HCT116 (cell line): ENCODE results near the gene WWOX. TPM values are rescaled to one million over a fixed set of nuclear protein-coding genes. Genes with fewer than 3 reads are reported as not detected.

Experiments
- ATAC-seq: fragments of 200-7000 bp; cut with Tn5 transposase; 2 replicates; pipeline ENCODE4 v1.9.1; 2020; ENCODE audit warnings: mild to moderate bottlenecking, moderate library complexity
- BruUV-seq: library from RNA; stranded (reverse); fragments of 400-500 nt; replicated peaks from 2 replicates; lab custom pipeline; 2021; lab: Mats Ljungman, UMichigan
- CTCF ChIA-PET: fragments of 300-600 bp; sonication (Branson Sonifier 250); formaldehyde crosslinking; loops from one replicate; lab custom pipeline; 2021; ENCODE audit warnings: antibody characterized with exemption; lab: Charles Lee
- POLR2A ChIA-PET: fragments of 300-600, 350-600 bp; sonication (Branson Sonifier 250); formaldehyde crosslinking; loops from one replicate; lab custom pipeline; 2021; ENCODE audit warnings: antibody characterized with exemption; lab: Charles Lee
- RAD21 ChIA-PET, 2 experiments: fragments of 300-600 bp; sonication (Branson Sonifier 250); formaldehyde crosslinking; loops; one replicate each; lab custom pipeline; 2023; ENCODE audit warnings: low total read pairs in 2 of 2; ENCODE audit not compliant: uncharacterized antibody in 2 of 2, unreplicated experiment in 2 of 2, low non-redundant PET in 1 of 2; lab: Charles Lee
- DNase-seq: peaks from one replicate; pipeline ENCODE4 v3.0.0-alpha.2; 2010; ENCODE audit warnings: low read depth, low spot score
- H2AFZ ChIP-seq: fragments of 200-600 bp; shearing (Covaris generic), sonication (generic); 2 replicates; pipeline ENCODE4 v1.6.1; 2017; ENCODE audit warnings: low read depth, mixed run types, mixed read lengths, antibody characterized with exemption, low read length; ENCODE audit not compliant: poor library complexity, severe bottlenecking
- H3K27ac ChIP-seq: 2 replicates; pipeline ENCODE4 v1.5.1; 2012; ENCODE audit warnings: low read depth, low read length
- H3K27me3 ChIP-seq: fragments of 200-600 bp; sonication (generic); 2 replicates; pipeline ENCODE4 v1.6.1; 2016; ENCODE audit warnings: mixed run types, low read length, mixed read lengths; ENCODE audit not compliant: insufficient read depth
- H3K36me3 ChIP-seq, 2 experiments: fragments of 200-500 bp in 1 of 2; fragments of 200-600 bp in 1 of 2; sonication (Bioruptor generic) in 1 of 2; sonication (generic) in 1 of 2; 2 replicates each; pipeline versions ENCODE4 v1.5.1 to v1.6.1; 2014 to 2016; ENCODE audit warnings: low read length in 2 of 2, inconsistent platforms in 1 of 2, mixed read lengths in 1 of 2, mixed run types in 1 of 2; ENCODE audit not compliant: insufficient read depth in 2 of 2, control insufficient read depth in 1 of 2
- H3K4me1 ChIP-seq, 2 experiments: fragments of 200-600 bp in 1 of 2; sonication (generic) in 1 of 2; 2 replicates each; pipeline versions ENCODE4 v1.5.1 to v1.6.1; 2012 to 2017; ENCODE audit warnings: low read length in 2 of 2, inconsistent platforms in 1 of 2, mild to moderate bottlenecking in 1 of 2, mixed read lengths in 1 of 2, mixed run types in 1 of 2, moderate library complexity in 1 of 2; ENCODE audit not compliant: insufficient read depth in 2 of 2, control insufficient read depth in 1 of 2
- H3K4me2 ChIP-seq: fragments of 200-600 bp; sonication (generic); 2 replicates; pipeline ENCODE4 v1.6.1; 2017; ENCODE audit warnings: mixed run types, low read length, mixed read lengths
- H3K4me3 ChIP-seq, 2 experiments: fragments of 200-600 bp in 1 of 2; sonication (generic) in 1 of 2; replicated peaks in 1 of 2; 2 replicates each; pipeline ENCODE4 v1.5.1; 2011 to 2016; ENCODE audit warnings: low read length in 2 of 2, control low read depth in 1 of 2, low read depth in 1 of 2, mild to moderate bottlenecking in 1 of 2, mixed read lengths in 1 of 2, mixed run types in 1 of 2
- H3K79me2 ChIP-seq: fragments of 200-600 bp; sonication (generic); 2 replicates; pipeline ENCODE4 v1.6.1; 2017; ENCODE audit warnings: mild to moderate bottlenecking, mixed run types, low read length, moderate library complexity, mixed read lengths; ENCODE audit not compliant: insufficient read depth
- H3K9ac ChIP-seq: fragments of 200-600 bp; sonication (generic); 2 replicates; pipeline ENCODE4 v1.6.1; 2016; ENCODE audit warnings: low read length, mixed read lengths
- H3K9me2 ChIP-seq: fragments of 200-600 bp; sonication (generic), shearing (Covaris generic); 2 replicates; pipeline ENCODE4 v1.6.1; 2017; ENCODE audit warnings: mixed run types, mild to moderate bottlenecking, moderate library complexity; ENCODE audit not compliant: insufficient read depth
- H3K9me3 ChIP-seq, 2 experiments: fragments of 200-500 bp in 1 of 2; fragments of 200-600 bp in 1 of 2; sonication (Bioruptor generic) in 1 of 2; sonication (generic) in 1 of 2; 2 replicates each; pipeline ENCODE4 v1.6.1; 2014 to 2017; ENCODE audit warnings: low read length in 2 of 2, mixed read lengths in 2 of 2, inconsistent platforms in 1 of 2, low read depth in 1 of 2, mild to moderate bottlenecking in 1 of 2, mixed run types in 1 of 2, moderate library complexity in 1 of 2; ENCODE audit not compliant: control insufficient read depth in 1 of 2, insufficient read depth in 1 of 2
- H4K20me1 ChIP-seq: fragments of 200-600 bp; sonication (generic), shearing (Covaris generic); 2 replicates; pipeline ENCODE4 v1.6.1; 2017; ENCODE audit warnings: mixed run types, mild to moderate bottlenecking, moderate library complexity; ENCODE audit not compliant: insufficient read depth
- CBX3 ChIP-seq: IDR thresholded peaks from 2 replicates; pipeline ENCODE4 v1.6.1; 2012; ENCODE audit warnings: low read depth
- CEBPB ChIP-seq: IDR thresholded peaks from 2 replicates; pipeline ENCODE4 v1.6.1; 2012; ENCODE audit warnings: low read depth
- EZH2 ChIP-seq: fragments of 200-600 bp; sonication (generic); IDR thresholded peaks from 2 replicates; pipeline ENCODE4 v1.6.1; 2017; ENCODE audit warnings: antibody characterized with exemption, mixed run types
- EZH2phosphoT487 ChIP-seq: fragments of 200-600 bp; IDR thresholded peaks from 2 replicates; pipeline ENCODE4 v1.6.1; 2018; ENCODE audit warnings: antibody characterized with exemption, borderline replicate concordance
- FOSL1 ChIP-seq: IDR thresholded peaks from 2 replicates; pipeline ENCODE4 v1.6.1; 2012; ENCODE audit warnings: low read depth
- JUND ChIP-seq: IDR thresholded peaks from 2 replicates; pipeline ENCODE4 v1.6.1; 2012
- POLR2A ChIP-seq: IDR thresholded peaks from 2 replicates; pipeline ENCODE4 v1.7.0; 2011; ENCODE audit warnings: borderline replicate concordance; ENCODE audit not compliant: insufficient read depth, insufficient read length; ENCODE audit errors: extremely low read depth
- SP1 ChIP-seq: IDR thresholded peaks from 2 replicates; pipeline ENCODE4 v1.6.1; 2012; ENCODE audit warnings: low read depth
- SRF ChIP-seq: IDR thresholded peaks from 2 replicates; pipeline ENCODE4 v1.6.1; 2012; ENCODE audit warnings: low read depth
- TCF7L2 ChIP-seq: IDR thresholded peaks from 2 replicates; pipeline ENCODE4 v1.7.0; 2011; ENCODE audit warnings: borderline replicate concordance, inconsistent platforms; ENCODE audit not compliant: insufficient read depth, insufficient read length; ENCODE audit errors: extremely low read depth
- ZNF274 ChIP-seq: fragments of 200-500 bp; sonication (Bioruptor generic); IDR thresholded peaks from 2 replicates; pipeline ENCODE4 v1.6.1; 2014; ENCODE audit warnings: mild to moderate bottlenecking, low read depth, low read length, inconsistent platforms
- intact Hi-C: fragments of 100-400 bp; cut with micrococcal nuclease; formaldehyde crosslinking; loops from 2 replicates; pipeline ENCODE4 v1.10.0; 2022
- total RNA-seq: library from RNA; stranded (reverse); gene quantifications from one replicate; pipeline ENCODE4 v1.2.1, GENCODE V29; 2021; ENCODE audit not compliant: unreplicated experiment
- TF ChIP-seq, protein P1 (sequence below): IDR thresholded peaks from 2 replicates; pipeline ENCODE4 v1.6.1; 2012
- TF ChIP-seq, protein P2 (sequence below): IDR thresholded peaks from 2 replicates; pipeline ENCODE4 v1.6.1; 2012

WWOX gene
- total RNA-seq, 1 experiment from 2014 or later = 13.7 TPM

DNA sequence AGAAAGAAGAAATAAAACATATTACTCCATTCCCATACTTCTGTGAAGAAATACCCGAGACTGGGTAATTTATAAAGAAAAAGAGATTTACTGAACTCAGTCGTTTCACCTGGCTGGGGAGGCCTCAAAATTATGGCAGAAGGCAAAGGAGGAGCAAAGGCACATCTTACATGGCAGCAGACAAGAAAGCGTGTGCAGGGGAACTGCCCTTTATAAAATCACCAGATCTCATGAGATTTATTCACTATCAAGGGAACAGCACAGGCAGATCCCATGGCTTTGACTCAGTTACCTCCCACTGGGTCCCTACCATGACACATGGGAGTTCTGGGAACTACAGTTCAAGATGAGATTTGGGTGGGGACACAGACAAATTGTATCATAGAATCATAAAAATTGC is 365.4 kb downstream of the WWOX start (continued):
- TF ChIP-seq ZNF274 (no peak), EZH2 (no peak), TCF7L2 (no peak)
- TF ChIP-seq, all 23 proteins: peak for 0

DNA sequence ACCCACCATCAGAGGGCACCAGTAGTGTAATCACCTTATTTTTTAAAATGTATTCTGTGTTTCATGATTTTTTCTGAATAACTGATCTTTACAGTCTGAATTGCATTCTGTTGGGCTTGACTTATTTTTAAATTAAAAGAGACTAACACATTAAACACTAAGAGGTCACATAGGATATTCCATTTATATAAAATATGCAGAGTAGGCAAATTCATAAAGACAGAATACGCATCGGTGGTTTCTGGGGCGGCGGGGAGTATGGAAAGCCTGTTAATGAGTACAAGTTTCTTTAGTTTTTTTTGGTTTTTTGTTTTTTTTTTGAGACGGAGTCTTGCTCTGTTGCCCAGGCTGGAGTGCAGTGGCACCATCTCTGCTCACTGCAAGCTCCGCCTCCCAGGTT is 366.3 kb downstream of the WWOX start:
- Histone ChIP-seq H3K4me2 (no peak overlapping the region), H3K9me2 (no peaks in the 10 kb centered on the region), H3K9ac (no peak overlapping the region), H3K4me1 (peaks cover 0 to 1% of the 10 kb centered on the region in 2 experiments; a peak in 1 of 4 replicates), H3K27me3 (no peaks in the 10 kb centered on the region), H3K36me3 (no peaks in the 10 kb centered on the region), H2AFZ (no peak overlapping the region), H3K27ac (no peak overlapping the region), H3K4me3 (no peak overlapping the region), H3K9me3 (peaks cover 0 to 3% of the 10 kb centered on the region in 2 experiments; a peak in 2 of 4 replicates), H4K20me1 (no peaks in the 10 kb centered on the region), H3K79me2 (no peaks in the 10 kb centered on the region)
- ATAC-seq (no peak), DNase-seq (no peak)
- intact Hi-C loops = no loop called here
- BruUV-seq = no TSS peak
- ChIA-PET POLR2A (no interaction called here), RAD21 (no interaction called here), CTCF (no interaction called here)
- TF ChIP-seq JUND (no peak), TCF7L2 (no peak), EZH2phosphoT487 (no peak), CBX3 (no peak), CEBPB (no peak), SRF (no peak), POLR2A (no peak)
- TF ChIP-seq, protein P1, sequence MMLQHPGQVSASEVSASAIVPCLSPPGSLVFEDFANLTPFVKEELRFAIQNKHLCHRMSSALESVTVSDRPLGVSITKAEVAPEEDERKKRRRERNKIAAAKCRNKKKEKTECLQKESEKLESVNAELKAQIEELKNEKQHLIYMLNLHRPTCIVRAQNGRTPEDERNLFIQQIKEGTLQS = no peak

DNA sequence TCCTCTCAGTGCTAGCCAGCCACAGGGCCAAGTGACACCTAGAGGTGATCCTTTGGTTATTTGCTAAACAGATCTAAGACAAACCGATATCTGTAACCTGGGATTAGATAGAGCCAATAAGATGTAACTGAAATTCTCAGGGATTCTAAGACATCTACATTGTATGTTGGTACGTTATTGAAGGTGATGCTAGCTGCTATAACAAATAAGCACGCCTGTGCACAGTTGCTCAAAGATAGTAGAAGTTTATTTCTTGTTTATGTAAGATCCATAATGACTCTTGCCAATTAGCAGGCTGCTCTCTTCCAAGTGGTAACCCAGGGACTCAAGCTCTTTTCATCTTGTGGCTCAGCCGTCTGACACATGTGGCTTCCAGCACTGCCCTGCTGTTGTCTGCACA is 370.3 kb downstream of the WWOX start:
- H3K4me3 ChIP-seq = no peak overlapping the region
- CTCF ChIA-PET = no interaction called here
- TF ChIP-seq, protein P2, sequence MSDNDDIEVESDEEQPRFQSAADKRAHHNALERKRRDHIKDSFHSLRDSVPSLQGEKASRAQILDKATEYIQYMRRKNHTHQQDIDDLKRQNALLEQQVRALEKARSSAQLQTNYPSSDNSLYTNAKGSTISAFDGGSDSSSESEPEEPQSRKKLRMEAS = no peak
- TF ChIP-seq EZH2 (no peak), SP1 (no peak), FOSL1 (no peak), POLR2A (no peak)
- TF ChIP-seq, protein P1 = no peak
- TF ChIP-seq, all 23 proteins: peak for 0
- no peak overlapping the region for H3K9ac ChIP-seq
- H3K4me2 ChIP-seq = no peak overlapping the region
- ATAC-seq (no peak), DNase-seq (no peak)
- RAD21 ChIA-PET = no interaction called here
- no peaks in the 10 kb centered on the region for H3K79me2 ChIP-seq
- no TSS peak for BruUV-seq
- no peaks in the 10 kb centered on the region for H3K36me3 ChIP-seq
- H3K9me2 ChIP-seq = no peaks in the 10 kb centered on the region
- H3K27me3 ChIP-seq = no peaks in the 10 kb centered on the region
- intact Hi-C loops = no loop called here
- H3K27ac ChIP-seq = no peak overlapping the region
- no peaks in the 10 kb centered on the region for H3K4me1 ChIP-seq
- no peaks in the 10 kb centered on the region for H4K20me1 ChIP-seq
- no peak overlapping the region for H2AFZ ChIP-seq
- H3K9me3 ChIP-seq = no peaks in the 10 kb centered on the region
- POLR2A ChIA-PET = no interaction called here
